Measurements from ENCODE around the gene CNPY1. TPM values are rescaled to one million over a fixed set of nuclear protein-coding genes. Genes with fewer than 3 reads are reported as not detected.

The CNPY1 gene
- total RNA-seq, 1 donor from 2014 or later = under 0.01 TPM

GRCh38 chr7:155470686-155471638 is 75.4 kb downstream of the CNPY1 start:
- DNase-seq (ENCODE audit: low spot score in 2 of 2) (peak in 1 of 2 donors; percentile 12), FAIRE-seq (no peak)

- no peak for DNase-seq (ENCODE audit: low spot score in 2 of 2)
- no peak for FAIRE-seq
Measured at GRCh38 chr7:155470186-155470487, 76.2 kb downstream of the CNPY1 start.

- FAIRE-seq = no peak
- peak in 1 of 2 donors; percentile 26 for DNase-seq (ENCODE audit: low spot score in 2 of 2)
Measured at GRCh38 chr7:155469311-155470185, 76.8 kb downstream of the CNPY1 start.

DNA sequence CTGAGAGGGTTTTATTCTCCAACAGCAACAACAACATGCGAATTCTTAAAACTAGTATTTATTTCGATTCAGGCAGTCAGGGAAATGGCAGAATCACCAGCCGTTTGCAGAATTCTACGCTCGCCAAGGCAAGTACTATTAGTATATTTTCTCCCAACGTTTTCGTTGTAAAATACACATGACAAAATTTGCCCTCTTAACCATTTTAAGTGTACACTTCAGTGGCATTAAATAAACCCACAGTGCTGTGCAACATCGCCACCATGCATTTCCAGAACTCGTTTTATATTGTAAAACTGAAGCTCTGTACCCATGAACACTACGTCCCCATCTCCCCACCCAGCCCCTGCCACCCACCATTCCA is 77.6 kb downstream of the CNPY1 start:
- FAIRE-seq (no peak), DNase-seq (ENCODE audit: low spot score in 2 of 2) (no peak)

- DNase-seq (ENCODE audit: low spot score in 2 of 2) (peak in 1 of 2 donors; percentile 47), FAIRE-seq (no peak)
Measured at GRCh38 chr7:155467846-155468784, 78.2 kb downstream of the CNPY1 start.

DNA sequence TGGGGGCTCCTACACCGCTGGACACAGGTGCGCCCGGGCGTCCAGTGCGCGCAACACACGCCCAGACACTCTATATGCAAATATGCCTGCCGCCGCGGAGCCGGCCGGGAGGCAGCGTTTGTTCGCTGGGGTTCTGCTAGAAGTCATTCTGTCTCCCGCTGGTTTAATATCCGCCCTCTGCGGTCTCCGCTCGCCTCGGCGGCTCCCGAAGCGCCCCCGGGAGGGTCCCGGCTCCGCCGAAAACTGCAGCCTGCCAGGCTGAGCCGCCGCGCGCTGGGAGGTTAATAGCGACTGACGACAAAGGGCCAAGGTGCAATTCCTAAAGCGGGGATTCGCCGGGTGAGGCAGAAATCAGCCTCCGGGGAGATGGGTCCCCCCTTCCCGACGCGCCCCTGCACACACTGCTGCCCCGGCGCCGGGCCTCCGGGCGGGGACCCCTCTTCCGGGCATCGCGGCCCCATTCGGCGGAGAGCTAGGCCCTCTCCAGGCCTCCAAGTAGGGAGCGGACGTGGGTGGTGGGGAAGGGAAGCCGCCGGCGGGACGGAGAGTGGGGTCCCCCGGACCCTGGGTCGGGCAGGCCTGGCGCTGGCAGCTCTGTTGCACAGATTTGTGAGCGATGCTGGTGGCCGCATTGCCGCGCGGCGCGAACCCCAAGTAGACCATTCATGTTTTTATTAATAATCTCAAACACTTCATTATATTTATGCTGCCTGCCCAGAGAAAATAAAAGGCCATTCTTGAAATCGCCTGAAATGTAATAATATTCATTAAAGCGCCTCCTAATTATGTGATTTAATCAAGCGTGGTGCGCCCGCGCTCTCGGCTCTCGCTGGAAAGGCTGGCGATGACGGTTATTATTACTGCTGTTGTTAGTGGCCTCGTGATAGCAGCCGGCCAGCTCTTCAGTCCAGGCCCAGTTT is 79.3 kb downstream of the CNPY1 start:
- DNase-seq (ENCODE audit: low spot score in 2 of 2) = peak in 1 of 2 donors; percentile 39
- FAIRE-seq = no peak

DNA sequence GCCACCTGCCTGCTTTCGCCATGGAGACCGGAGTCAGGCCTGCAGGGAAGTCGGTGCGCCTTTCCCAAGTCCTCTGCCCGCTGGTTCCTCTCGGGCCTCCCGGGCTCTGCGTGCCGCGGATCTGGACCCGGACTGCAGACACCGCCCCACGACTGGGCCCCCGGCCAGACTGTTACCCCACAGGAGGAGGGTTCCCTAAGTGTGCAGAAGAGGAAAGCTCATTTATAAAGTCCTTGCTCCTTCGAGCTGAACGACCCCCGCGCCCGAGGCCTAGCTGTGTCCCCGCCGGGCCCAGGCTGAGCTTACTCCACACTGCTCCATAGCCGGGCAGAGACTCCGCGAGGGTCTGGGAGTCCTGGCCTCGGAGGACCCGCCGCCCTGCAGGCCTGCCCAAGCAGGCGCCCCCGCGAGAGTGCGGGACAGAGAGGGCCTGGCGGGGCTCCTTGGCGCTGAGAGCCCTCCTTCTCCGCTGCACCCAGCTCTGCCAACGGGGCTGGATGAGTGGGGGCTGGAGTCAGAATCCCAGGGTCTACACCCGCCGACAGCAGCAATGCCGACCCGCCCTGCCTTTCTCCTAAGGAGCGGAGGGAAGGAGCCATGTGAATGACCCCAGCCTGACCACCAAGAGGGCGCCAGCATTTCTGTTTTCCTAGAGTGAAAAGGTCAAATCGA is 80.1 kb downstream of the CNPY1 start:
- no peak for DNase-seq (ENCODE audit: low spot score in 2 of 2)
- no peak for FAIRE-seq

GRCh38 chr7:155465761-155466141 is 80.6 kb downstream of the CNPY1 start:
- FAIRE-seq (no peak), DNase-seq (ENCODE audit: low spot score in 2 of 2) (no peak)

- DNase-seq (ENCODE audit: low spot score in 2 of 2) (no peak), FAIRE-seq (no peak)
Measured at GRCh38 chr7:155464948-155465739, 81.2 kb downstream of the CNPY1 start.

DNA sequence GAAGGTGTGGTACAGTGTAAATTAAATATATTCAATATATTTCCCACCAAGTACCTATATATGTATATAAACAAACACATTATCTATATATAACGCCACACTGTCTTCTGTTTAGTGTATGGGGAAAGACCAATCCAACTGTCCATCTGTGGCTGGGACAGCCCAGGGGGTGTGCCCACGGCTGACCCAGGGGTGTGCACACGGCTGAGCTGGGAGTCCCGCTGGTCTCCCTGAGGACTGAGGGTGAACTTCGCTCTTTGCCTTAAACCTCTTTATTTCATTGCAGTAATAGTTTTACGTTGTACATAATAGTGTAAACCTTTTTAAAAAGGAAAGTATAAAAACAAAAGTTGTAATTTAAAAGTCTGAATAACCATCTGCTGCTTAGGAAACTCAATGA is 82.2 kb downstream of the CNPY1 start:
- DNase-seq (ENCODE audit: low spot score in 2 of 2) = no peak
- no peak for FAIRE-seq

DNA sequence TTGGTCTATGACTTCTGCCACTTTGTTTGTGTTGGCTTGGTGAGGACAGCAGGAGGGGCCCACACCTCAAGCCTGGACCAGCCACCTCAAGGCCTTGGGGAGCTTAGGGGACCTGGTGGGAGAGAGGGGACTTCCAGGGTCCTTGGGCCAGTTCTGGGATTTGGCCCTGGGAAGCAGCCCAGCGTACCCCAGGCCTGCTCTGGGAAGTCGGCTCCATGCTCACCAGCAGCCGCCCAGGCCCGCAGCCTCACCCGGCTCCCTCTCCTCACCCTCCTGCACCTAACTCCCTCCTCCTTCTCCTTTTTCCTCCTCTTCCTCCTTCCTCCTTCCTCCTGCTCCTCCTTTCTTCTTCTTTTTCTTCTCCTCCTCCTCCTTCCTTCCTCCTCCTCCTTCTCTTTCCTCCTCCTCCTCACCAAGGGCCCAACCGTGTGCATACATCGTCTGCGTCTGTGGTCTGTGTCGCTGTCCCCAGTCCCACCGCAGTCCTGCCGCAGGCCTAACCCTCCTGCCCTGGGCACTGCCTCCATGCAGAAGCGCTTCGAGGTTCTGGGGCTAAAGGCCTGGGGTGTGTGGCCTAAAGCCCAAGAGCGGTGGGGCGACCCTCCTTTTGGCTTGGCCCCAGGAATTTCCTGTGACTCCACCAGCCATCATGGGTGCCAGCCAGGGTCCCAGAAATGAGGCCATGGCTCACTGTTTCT is 83.1 kb downstream of the CNPY1 start:
- DNase-seq (ENCODE audit: low spot score in 2 of 2) = no peak

GRCh38 chr7:155462163-155462735 is 84.1 kb downstream of the CNPY1 start:
- FAIRE-seq (no peak), DNase-seq (ENCODE audit: low spot score in 2 of 2) (no peak)

More for the DNA sequence above, 83.1 kb downstream of the CNPY1 start:
- no peak for FAIRE-seq

- FAIRE-seq (no peak), DNase-seq (ENCODE audit: low spot score in 2 of 2) (no peak)
Measured at GRCh38 chr7:155461631-155462030, 84.7 kb downstream of the CNPY1 start.

DNA sequence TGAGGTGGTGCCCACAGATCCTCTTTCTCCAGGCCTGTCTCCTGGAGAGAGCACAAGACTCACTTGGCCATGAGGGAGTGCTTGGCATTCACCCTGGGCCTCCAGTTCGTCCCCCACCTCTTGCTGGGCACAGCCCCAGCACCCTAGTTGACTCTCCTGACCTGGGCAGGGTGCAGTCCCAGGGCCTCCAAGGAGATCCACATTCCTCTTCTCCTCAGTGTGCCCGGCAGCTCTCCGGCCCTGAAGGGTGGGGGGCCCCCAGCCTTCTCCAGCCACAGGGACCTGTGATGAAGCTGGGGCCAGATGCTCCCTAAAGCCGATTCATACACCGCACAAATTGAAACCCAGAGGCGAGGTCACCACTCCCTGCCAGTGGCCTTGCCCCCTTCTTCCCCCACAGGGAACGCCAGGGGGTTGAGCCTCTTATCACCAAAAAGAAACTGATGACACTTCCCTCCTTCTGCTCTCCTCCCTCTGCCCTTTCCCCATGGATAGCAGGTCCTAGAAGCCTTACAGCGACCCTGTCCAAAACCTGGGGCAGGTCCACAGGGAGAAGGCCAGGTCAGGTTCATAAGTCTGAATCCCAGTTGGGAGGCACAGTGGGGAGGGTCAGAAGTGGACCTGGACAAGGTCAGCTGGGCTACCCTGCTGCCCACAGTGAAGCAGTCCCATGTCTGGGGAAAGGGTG is 85.3 kb downstream of the CNPY1 start:
- DNase-seq (ENCODE audit: low spot score in 2 of 2) (no peak), FAIRE-seq (no peak)

- no peak for FAIRE-seq
- no peak for DNase-seq (ENCODE audit: low spot score in 2 of 2)
Measured at GRCh38 chr7:155459700-155460461, 86.5 kb downstream of the CNPY1 start.

Data from frontal cortex (tissue), 4 donors.